Esophagus muscularis mucosa (tissue), 4 donors: ENCODE data around the gene VPS41. TPM values are rescaled to one million over a fixed set of nuclear protein-coding genes. Genes with fewer than 3 reads are reported as not detected.

ENCODE experiments used
- DNase-seq: peaks from one replicate; pipeline ENCODE4 v3.0.0-alpha.2; 2017; ENCODE audit errors: extremely low spot score
- H3K27ac ChIP-seq, 4 donors: fragments of 200-600 bp; sonication (generic); replicated peaks in 1 of 4; 1 replicate in 3 of 4; 2 replicates in 1 of 4; pipeline ENCODE4 v1.5.1; 2016 to 2019; ENCODE audit warnings: mild to moderate bottlenecking in 1 of 4
- H3K27me3 ChIP-seq, 4 donors: fragments of 200-600 bp; sonication (generic); one replicate each; pipeline versions ENCODE4 v1.5.1 to v1.6.0; 2016 to 2019
- H3K36me3 ChIP-seq, 4 donors: fragments of 200-600 bp; sonication (generic); one replicate each; pipeline ENCODE4 v1.5.1; 2016 to 2019
- H3K4me1 ChIP-seq, 4 donors: fragments of 200-600 bp; sonication (generic); one replicate each; pipeline ENCODE4 v1.5.1; 2016 to 2019
- H3K4me3 ChIP-seq, 4 donors: fragments of 200-600 bp; sonication (generic); 1 replicate in 2 of 4; 2 replicates in 2 of 4; pipeline ENCODE4 v1.5.1; 2016 to 2019; ENCODE audit warnings: mild to moderate bottlenecking in 4 of 4, moderate library complexity in 1 of 4
- H3K9me3 ChIP-seq, 4 donors: fragments of 200-600 bp; sonication (generic); 1 replicate in 3 of 4; 2 replicates in 1 of 4; pipeline ENCODE4 v1.5.1; 2016 to 2019
- CTCF ChIP-seq, 3 experiments: fragments of 200-600 bp in 2 of 3; fragments of 450-650 bp in 1 of 3; sonication (generic) in 2 of 3; IDR thresholded peaks; one replicate each; pipeline ENCODE4 v1.5.1; 2017 to 2019; ENCODE audit warnings: antibody characterized with exemption in 3 of 3, mild to moderate bottlenecking in 2 of 3, moderate library complexity in 1 of 3
- EP300 ChIP-seq: sonication (generic); formaldehyde crosslinking; IDR thresholded peaks from one replicate; pipeline ENCODE4 v1.6.1; 2017; ENCODE audit warnings: antibody characterized with exemption
- POLR2A ChIP-seq: fragments of 450-650 bp; IDR thresholded peaks from one replicate; pipeline ENCODE4 v1.6.1; 2017; ENCODE audit warnings: antibody characterized with exemption, moderate library complexity, mild to moderate bottlenecking, low read depth
- POLR2AphosphoS5 ChIP-seq, 2 donors: sonication (generic); formaldehyde crosslinking; IDR thresholded peaks; one replicate each; pipeline ENCODE4 v1.6.1; 2017; ENCODE audit warnings: antibody characterized with exemption in 2 of 2
- WGBS: methylation state at CpG from one replicate; pipeline ENCODE4 v1.1.5; 2018; 5-methylcytosine and 5-hydroxymethylcytosine counted together
- intact Hi-C: fragments of 100-400 bp; cut with DNase I; formaldehyde crosslinking; loops from one replicate; pipeline ENCODE4 v1.15.1; 2023
- total RNA-seq, 4 donors: library from RNA; depleted of rRNA; stranded (reverse); fragments of >200 nt; gene quantifications; one replicate each; pipeline versions ENCODE4 v1.1.0 to v1.2.1, GENCODE V29; 2016

VPS41 gene
- total RNA-seq, 4 donors from 2014 or later, result 32.0 to 50.3 (median 32.9) TPM

- no peak overlapping the region for H3K4me3 ChIP-seq
- H3K9me3 ChIP-seq, result no peaks in the 10 kb centered on the region
- H3K27me3 ChIP-seq, result no peaks in the 10 kb centered on the region
- 38% methylated on average over 6 of the region's 6 CpGs for WGBS
- H3K36me3 ChIP-seq, result no peaks in the 10 kb centered on the region
- peak; percentile 56 to 72 (median 67) for TF ChIP-seq CTCF (IDR thresholded peaks at IDR 0.05)
- TF ChIP-seq POLR2A, result no peak
- H3K27ac ChIP-seq, result no peak overlapping the region
- intact Hi-C loops, result loop anchor here (2.0 to 10.0 kb wide), 2 partner anchors 532 to 592 kb away; no protein-coding TSS in a partner anchor
- no peaks in the 10 kb centered on the region for H3K4me1 ChIP-seq
- DNase-seq, result no peak
Measured at GRCh38 chr7:38932509-38933168, 23.6 kb upstream of the VPS41 start.

- Histone ChIP-seq H3K4me1 (no peaks in the 10 kb centered on the region), H3K9me3 (no peaks in the 10 kb centered on the region), H3K27ac (no peak overlapping the region), H3K27me3 (no peaks in the 10 kb centered on the region), H3K4me3 (no peak overlapping the region), H3K36me3 (no peaks in the 10 kb centered on the region)
- WGBS, result 78% methylated on average over 7 of the region's 7 CpGs
- DNase-seq, result no peak
- no peak for TF ChIP-seq CTCF (IDR thresholded peaks at IDR 0.05)
- no peak for TF ChIP-seq POLR2A
- no peak for TF ChIP-seq EP300
- TF ChIP-seq POLR2AphosphoS5 (IDR thresholded peaks at IDR 0.05), result no peak
- intact Hi-C loops, result loop anchor here (10.0 kb wide), 1 partner anchor 595 kb away; no protein-coding TSS in a partner anchor
Measured at GRCh38 chr7:38929460-38930171, 20.6 kb upstream of the VPS41 start.

- Histone ChIP-seq H3K4me1 (no peaks in the 10 kb centered on the region), H3K9me3 (no peaks in the 10 kb centered on the region), H3K27ac (no peak overlapping the region), H3K36me3 (no peaks in the 10 kb centered on the region), H3K4me3 (no peak overlapping the region), H3K27me3 (no peaks in the 10 kb centered on the region)
- no peak for DNase-seq
- intact Hi-C loops, result no loop called here
- TF ChIP-seq POLR2A (no peak), POLR2AphosphoS5 (IDR thresholded peaks at IDR 0.05) (no peak), CTCF (IDR thresholded peaks at IDR 0.05) (no peak), EP300 (no peak)
- WGBS, result 91% methylated on average over 3 of the region's 3 CpGs
Measured at GRCh38 chr7:38928506-38928905, 19.5 kb upstream of the VPS41 start.

DNA sequence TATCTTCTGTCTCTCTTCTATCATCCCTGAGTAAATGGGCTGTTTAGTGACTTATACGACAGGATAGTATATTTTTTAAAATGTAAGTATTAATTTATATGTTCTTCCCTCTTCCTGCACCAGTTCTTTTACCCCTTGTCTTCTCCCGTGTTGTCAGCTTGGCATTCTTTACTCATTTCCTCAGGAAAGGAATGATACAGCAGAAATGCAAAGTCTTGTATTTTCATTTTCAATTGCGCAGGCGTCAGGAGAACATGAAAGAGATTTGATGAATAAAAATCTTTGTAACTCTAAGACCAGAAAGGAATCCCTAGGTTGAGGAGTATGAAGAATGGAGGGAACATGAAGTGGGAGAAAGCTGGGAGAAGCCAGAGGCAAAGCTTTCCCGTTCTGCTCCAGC lies 18.8 kb upstream of the VPS41 start:
- WGBS, result 53% methylated on average over 5 of the region's 5 CpGs
- intact Hi-C loops, result no loop called here

More for the DNA sequence above, 18.8 kb upstream of the VPS41 start:
- Histone ChIP-seq H3K36me3 (no peaks in the 10 kb centered on the region), H3K4me3 (no peak overlapping the region), H3K9me3 (no peaks in the 10 kb centered on the region), H3K4me1 (no peaks in the 10 kb centered on the region), H3K27ac (no peak overlapping the region), H3K27me3 (no peaks in the 10 kb centered on the region)
- TF ChIP-seq EP300, result no peak
- no peak for TF ChIP-seq CTCF (IDR thresholded peaks at IDR 0.05)
- TF ChIP-seq POLR2A, result no peak
- no peak for TF ChIP-seq POLR2AphosphoS5 (IDR thresholded peaks at IDR 0.05)
- DNase-seq, result no peak
